Panc1 (cell line): ENCODE measurements around the gene GAPT. TPM values are rescaled to one million over a fixed set of nuclear protein-coding genes. Genes with fewer than 3 reads are reported as not detected.
A peak's percentile ranks its signal among the peaks of the same experiment; 100 is the strongest.

Experiments used
- ATAC-seq: fragments of 200-7000 bp; cut with Tn5 transposase; 2 replicates; pipeline ENCODE4 v1.9.1; 2020; ENCODE audit warnings: mild to moderate bottlenecking, moderate library complexity
- BruUV-seq: library from RNA; stranded (reverse); fragments of 400-500 nt; replicated peaks from 2 replicates; lab custom pipeline; 2021; lab: Mats Ljungman, UMichigan
- CTCF ChIA-PET: fragments of 300-600 bp; sonication (Branson Sonifier 250); formaldehyde crosslinking; loops from one replicate; lab custom pipeline; 2022; ENCODE audit warnings: antibody characterized with exemption; lab: Charles Lee
- POLR2A ChIA-PET: fragments of 300-600 bp; sonication (Branson Sonifier 250); formaldehyde crosslinking; loops from one replicate; lab custom pipeline; 2022; ENCODE audit warnings: antibody characterized with exemption; lab: Charles Lee
- DNase-seq: peaks from one replicate; pipeline ENCODE4 v3.0.0-alpha.2; 2010; ENCODE audit warnings: low read depth, low spot score
- H3K27ac ChIP-seq: 2 replicates; pipeline ENCODE4 v1.5.1; 2011; ENCODE audit warnings: mild to moderate bottlenecking, low read length, inconsistent platforms
- H3K27me3 ChIP-seq: fragments of 200-500 bp; sonication (Bioruptor generic); 2 replicates; pipeline ENCODE4 v1.6.0; 2014; ENCODE audit warnings: low read length, inconsistent platforms; ENCODE audit not compliant: control insufficient read depth, insufficient read depth
- H3K36me3 ChIP-seq: fragments of 200-500 bp; sonication (Bioruptor generic); 2 replicates; pipeline ENCODE4 v1.5.1; 2014; ENCODE audit warnings: inconsistent platforms, mild to moderate bottlenecking, low read length, moderate library complexity; ENCODE audit not compliant: control insufficient read depth, insufficient read depth
- H3K4me1 ChIP-seq: 2 replicates; pipeline ENCODE4 v1.5.1; 2011; ENCODE audit warnings: inconsistent platforms, mild to moderate bottlenecking, low read length, moderate library complexity; ENCODE audit not compliant: control insufficient read depth, insufficient read depth
- H3K4me3 ChIP-seq, 2 experiments: 2 replicates each; pipeline ENCODE4 v1.5.1; 2011 to 2012; ENCODE audit warnings: low read depth in 2 of 2, low read length in 2 of 2, mild to moderate bottlenecking in 2 of 2, inconsistent platforms in 1 of 2, moderate library complexity in 1 of 2
- H3K9me3 ChIP-seq: fragments of 200-500 bp; sonication (Bioruptor generic); 2 replicates; pipeline ENCODE4 v1.5.1; 2014; ENCODE audit warnings: low read depth, mild to moderate bottlenecking, inconsistent platforms, low read length, moderate library complexity; ENCODE audit not compliant: control insufficient read depth, insufficient read depth
- CTCF ChIP-seq: fragments of 450-650 bp; IDR thresholded peaks from 2 replicates; pipeline ENCODE4 v1.5.1; 2017; ENCODE audit warnings: mild to moderate bottlenecking
- POLR2AphosphoS5 ChIP-seq: IDR thresholded peaks from 2 replicates; pipeline ENCODE4 v1.6.1; 2012; ENCODE audit warnings: mild to moderate bottlenecking, low read depth, low read length, moderate library complexity
- REST ChIP-seq, 2 experiments: IDR thresholded peaks; 2 replicates each; pipeline ENCODE4 v1.6.1; 2011 to 2012; ENCODE audit warnings: low read depth in 2 of 2, control low read depth in 1 of 2, low read length in 1 of 2, mild to moderate bottlenecking in 1 of 2, moderate library complexity in 1 of 2; ENCODE audit not compliant: insufficient read depth in 1 of 2
- SIN3A ChIP-seq: IDR thresholded peaks from 2 replicates; pipeline ENCODE4 v1.6.1; 2012; ENCODE audit warnings: low read depth, mild to moderate bottlenecking, low read length, moderate library complexity, borderline replicate concordance; ENCODE audit not compliant: insufficient read depth
- TCF7L2 ChIP-seq: IDR thresholded peaks from 2 replicates; pipeline ENCODE4 v1.6.1; 2011; ENCODE audit warnings: mild to moderate bottlenecking, low read depth, low read length, inconsistent platforms
- in situ Hi-C: cut with HindIII; loops from 2 replicates; pipeline ENCODE4 v1.10.0; 2016; ENCODE audit warnings: low sequenced_read_pairs, low pct_unique_long_range_greater_than_20kb
- intact Hi-C: fragments of 100-400 bp; cut with micrococcal nuclease; formaldehyde crosslinking; loops from one replicate; pipeline ENCODE4 v1.10.0; 2022; ENCODE audit not compliant: unreplicated experiment
- total RNA-seq: library from RNA; stranded (reverse); gene quantifications from one replicate; pipeline ENCODE4 v1.2.1, GENCODE V29; 2021; ENCODE audit not compliant: unreplicated experiment

GAPT gene
- total RNA-seq, 1 experiment from 2014 or later: not detected

GRCh38 chr5:58462623-58463230, 28.5 kb upstream of the GAPT start:
- intact Hi-C loops (no loop called here), in situ Hi-C loops (loop anchor here (25.0 kb wide), 1 partner anchor 975 kb away; the partner anchor contains the start of gene ACTBL2)
- peaks cover 16% of the 10 kb centered on the region for H3K4me1 ChIP-seq
- peaks cover 12% of the 10 kb centered on the region for H3K36me3 ChIP-seq
- ChIA-PET POLR2A (interaction anchor here (0.6 to 0.7 kb wide), 2 partner anchors 570 to 572 kb away, joined by 3 to 5 read pairs; no protein-coding TSS in a partner anchor), CTCF (interaction anchor here (0.7 kb wide), 1 partner anchor 625 kb away, joined by 4 read pairs; no protein-coding TSS in a partner anchor)
- TF ChIP-seq TCF7L2 (no peak), CTCF (peak; percentile 59; the same call in 1 of the 2 replicates)
- H3K27ac ChIP-seq: peak overlapping the region; percentile 97; the same call in 1 of the 2 replicates
- H3K4me3 ChIP-seq: no peak overlapping the region
- DNase-seq: peak; percentile 48
- no peaks in the 10 kb centered on the region for H3K9me3 ChIP-seq
- ATAC-seq: no peak
- no peaks in the 10 kb centered on the region for H3K27me3 ChIP-seq
- BruUV-seq: no TSS peak

GRCh38 chr5:58466939-58467338, 24.3 kb upstream of the GAPT start:
- H3K4me3 ChIP-seq: no peak overlapping the region
- no peak for DNase-seq
- no peaks in the 10 kb centered on the region for H3K36me3 ChIP-seq
- in situ Hi-C loops (loop anchor here (25.0 kb wide), 1 partner anchor 980 kb away; the partner anchor contains the start of gene ACTBL2), intact Hi-C loops (no loop called here)
- no peak for TF ChIP-seq CTCF
- TF ChIP-seq REST (IDR thresholded peaks at IDR 0.05; ENCODE audit: insufficient read depth in 1 of 2, low read depth in 2 of 2, low read length in 1 of 2): no peak
- TF ChIP-seq SIN3A: no peak
- TF ChIP-seq POLR2AphosphoS5: no peak
- TF ChIP-seq TCF7L2: no peak
- H3K4me1 ChIP-seq: peaks cover 7% of the 10 kb centered on the region
- H3K9me3 ChIP-seq: no peaks in the 10 kb centered on the region
- no TSS peak for BruUV-seq
- CTCF ChIA-PET: no interaction called here
- POLR2A ChIA-PET: interaction anchor here (0.7 kb wide), 1 partner anchor 1172 kb away, joined by 6 read pairs; no protein-coding TSS in a partner anchor
- no peak overlapping the region for H3K27ac ChIP-seq
- H3K27me3 ChIP-seq: no peaks in the 10 kb centered on the region
- ATAC-seq: peak; percentile 70; the same call in 1 of the 2 replicates
